Kidney (tissue), 14 donors: ENCODE data around the gene SPTBN5. TPM values are rescaled to one million over a fixed set of nuclear protein-coding genes. Genes with fewer than 3 reads are reported as not detected.

Source experiments
- DNase-seq, 5 donors: peaks; one replicate each; pipeline ENCODE4 v3.0.0-alpha.2; 2013 to 2020
- FAIRE-seq: peaks from 2 replicates; lab custom pipeline; 2012; peaks lifted over from hg19 to GRCh38; lab: Jason Lieb, UNC
- H3K27ac ChIP-seq, 2 donors: one replicate each; pipeline ENCODE4 v1.7.0; 2013; ENCODE audit warnings: low read depth in 2 of 2, low read length in 2 of 2, inconsistent platforms in 1 of 2
- H3K27me3 ChIP-seq: one replicate; pipeline ENCODE4 v1.7.1; 2013; ENCODE audit warnings: low read length, inconsistent platforms; ENCODE audit not compliant: control insufficient read depth, insufficient read depth
- H3K36me3 ChIP-seq, 3 donors: one replicate each; pipeline versions ENCODE4 v1.7.0 to v1.7.1; 2013; ENCODE audit warnings: low read length in 3 of 3, control low read depth in 1 of 3, inconsistent platforms in 1 of 3; ENCODE audit not compliant: insufficient read depth in 3 of 3, control insufficient read depth in 2 of 3
- H3K4me1 ChIP-seq, 3 donors: one replicate each; pipeline versions ENCODE4 v1.7.0 to v1.7.1; 2013; ENCODE audit warnings: low read length in 3 of 3, inconsistent platforms in 1 of 3, low read depth in 1 of 3; ENCODE audit not compliant: control insufficient read depth in 2 of 3, insufficient read depth in 2 of 3
- H3K4me3 ChIP-seq, 3 donors: one replicate each; pipeline versions ENCODE4 v1.7.0 to v1.8.1; 2013; ENCODE audit warnings: low read length in 3 of 3, control low read depth in 1 of 3, inconsistent platforms in 1 of 3
- H3K9ac ChIP-seq, 3 donors: one replicate each; pipeline versions ENCODE4 v1.7.0 to v1.7.1; 2013; ENCODE audit warnings: low read length in 3 of 3, control low read depth in 1 of 3, inconsistent platforms in 1 of 3
- H3K9me3 ChIP-seq, 3 donors: one replicate each; pipeline versions ENCODE4 v1.7.0 to v1.7.1; 2013; ENCODE audit warnings: low read length in 3 of 3, control low read depth in 1 of 3, inconsistent platforms in 1 of 3; ENCODE audit not compliant: control insufficient read depth in 2 of 3, insufficient read depth in 1 of 3
- intact Hi-C: fragments of 100-400 bp; cut with DNase I; formaldehyde crosslinking; loops from one replicate; pipeline ENCODE4 v1.11.1; 2022
- polyA plus RNA-seq: library from polyadenylated mRNA; stranded (reverse); fragments of 350-450 nt; fragmentation: Illumina TruSeq; extraction: RNeasy Lipid Tissue Mini Kit (QIAGEN cat#74804); gene quantifications from one replicate; pipeline ENCODE4 v1.2.3, GENCODE V29; 2014; ENCODE audit warnings: low read depth, low replicate concordance; ENCODE audit not compliant: insufficient read depth
- total RNA-seq: library from RNA; stranded (reverse); fragmentation: NEBNext Ultra II Directional; extraction: Animal tissue kit (Norgen Biotek cat#: 25700); gene quantifications from one replicate; pipeline ENCODE4 v1.2.1, GENCODE V29; 2021
- TF ChIP-seq, protein P1 (sequence below): IDR thresholded peaks from 3 replicates; pipeline ENCODE4 v1.5.1; 2012; ENCODE audit warnings: mild to moderate bottlenecking, moderate library complexity, borderline replicate concordance; ENCODE audit not compliant: insufficient read depth; ENCODE audit errors: extremely low read depth
- donor health status: control.
- donor health status: control.
- donor health status: control.
- donor health status: control.
- donor health status: control.
- donor health status: DM: yes; HTN: yes; CAD: no.
- donor health status: Normal renal cell carcinoma (clear cell type).

SPTBN5 gene
- total and polyA plus RNA-seq, 2 donors from 2014 or later = 1.2 to 2.6 TPM

DNA sequence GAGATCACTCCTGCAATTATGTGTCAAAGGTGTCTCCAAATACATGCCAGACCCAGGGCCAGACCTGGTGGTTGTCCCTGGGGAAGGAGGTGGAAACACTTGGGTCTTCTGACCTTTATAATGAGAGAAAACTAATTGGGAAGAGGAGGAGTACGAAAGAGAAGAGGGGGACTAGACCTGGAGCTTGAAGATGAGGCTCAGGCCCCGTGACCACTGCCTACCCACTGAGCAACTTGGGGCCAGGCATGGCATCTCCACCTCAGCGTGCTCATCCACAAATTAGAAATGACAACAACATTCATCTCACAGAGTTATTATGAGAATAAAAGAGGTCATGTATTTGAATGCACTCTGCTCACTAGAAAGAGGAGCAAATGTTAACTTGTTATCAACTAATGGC lies 19.4 kb upstream of the SPTBN5 start:
- no peak overlapping the region for H3K9ac ChIP-seq
- H3K4me1 ChIP-seq = peaks cover 0 to 7% (median 4%) of the 10 kb centered on the region in 3 donors
- FAIRE-seq (no peak), DNase-seq (no peak)
- intact Hi-C loops = no loop called here
- H3K27ac ChIP-seq = no peak overlapping the region
- no peaks in the 10 kb centered on the region for H3K9me3 ChIP-seq
- H3K4me3 ChIP-seq = no peak overlapping the region
- no peaks in the 10 kb centered on the region for H3K27me3 ChIP-seq
- TF ChIP-seq, protein P1, sequence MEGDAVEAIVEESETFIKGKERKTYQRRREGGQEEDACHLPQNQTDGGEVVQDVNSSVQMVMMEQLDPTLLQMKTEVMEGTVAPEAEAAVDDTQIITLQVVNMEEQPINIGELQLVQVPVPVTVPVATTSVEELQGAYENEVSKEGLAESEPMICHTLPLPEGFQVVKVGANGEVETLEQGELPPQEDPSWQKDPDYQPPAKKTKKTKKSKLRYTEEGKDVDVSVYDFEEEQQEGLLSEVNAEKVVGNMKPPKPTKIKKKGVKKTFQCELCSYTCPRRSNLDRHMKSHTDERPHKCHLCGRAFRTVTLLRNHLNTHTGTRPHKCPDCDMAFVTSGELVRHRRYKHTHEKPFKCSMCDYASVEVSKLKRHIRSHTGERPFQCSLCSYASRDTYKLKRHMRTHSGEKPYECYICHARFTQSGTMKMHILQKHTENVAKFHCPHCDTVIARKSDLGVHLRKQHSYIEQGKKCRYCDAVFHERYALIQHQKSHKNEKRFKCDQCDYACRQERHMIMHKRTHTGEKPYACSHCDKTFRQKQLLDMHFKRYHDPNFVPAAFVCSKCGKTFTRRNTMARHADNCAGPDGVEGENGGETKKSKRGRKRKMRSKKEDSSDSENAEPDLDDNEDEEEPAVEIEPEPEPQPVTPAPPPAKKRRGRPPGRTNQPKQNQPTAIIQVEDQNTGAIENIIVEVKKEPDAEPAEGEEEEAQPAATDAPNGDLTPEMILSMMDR = no peak
- peaks cover 0 to 18% (median 8%) of the 10 kb centered on the region in 3 donors for H3K36me3 ChIP-seq

DNA sequence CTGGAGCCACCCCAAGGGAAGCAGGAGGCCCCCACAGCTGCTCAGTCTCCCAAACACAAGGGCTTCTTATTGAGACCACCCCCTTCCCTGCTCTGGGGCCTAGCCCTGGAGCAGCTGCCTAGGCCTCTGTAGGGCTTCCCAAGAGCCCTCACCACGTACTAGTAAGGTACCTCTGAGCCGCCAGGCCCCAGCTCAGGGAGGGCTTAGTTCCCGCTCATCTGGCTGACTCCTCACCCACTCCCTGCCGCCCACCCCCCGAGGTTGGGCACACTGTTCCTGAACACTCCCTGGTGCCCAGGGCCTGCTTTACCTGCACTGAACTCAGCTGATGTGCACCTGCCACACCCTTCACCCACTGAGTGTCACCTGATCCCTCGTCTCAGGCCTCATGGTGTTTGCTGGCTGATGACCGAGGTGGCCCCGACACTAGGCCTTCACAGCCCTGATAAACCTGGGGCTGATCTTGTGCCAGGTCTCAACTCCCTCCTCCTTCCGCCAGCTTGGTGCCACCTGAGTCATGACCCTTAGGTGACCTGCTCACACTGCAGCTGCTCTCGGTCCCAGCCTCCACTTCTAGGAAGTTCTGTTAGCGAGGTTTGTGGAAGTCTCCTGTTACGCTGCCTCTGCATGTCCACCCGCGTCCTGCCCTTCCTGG lies 18.0 kb upstream of the SPTBN5 start:
- Histone ChIP-seq H3K27ac (no peak overlapping the region), H3K4me1 (peaks cover 0 to 4% (median 0%) of the 10 kb centered on the region in 3 donors), H3K9ac (no peak overlapping the region), H3K4me3 (no peak overlapping the region), H3K9me3 (no peaks in the 10 kb centered on the region), H3K36me3 (peaks cover 0 to 17% (median 8%) of the 10 kb centered on the region in 3 donors), H3K27me3 (no peaks in the 10 kb centered on the region)
- FAIRE-seq = no peak
- no peak for DNase-seq
- intact Hi-C loops = no loop called here
- TF ChIP-seq, protein P1 = no peak

DNA sequence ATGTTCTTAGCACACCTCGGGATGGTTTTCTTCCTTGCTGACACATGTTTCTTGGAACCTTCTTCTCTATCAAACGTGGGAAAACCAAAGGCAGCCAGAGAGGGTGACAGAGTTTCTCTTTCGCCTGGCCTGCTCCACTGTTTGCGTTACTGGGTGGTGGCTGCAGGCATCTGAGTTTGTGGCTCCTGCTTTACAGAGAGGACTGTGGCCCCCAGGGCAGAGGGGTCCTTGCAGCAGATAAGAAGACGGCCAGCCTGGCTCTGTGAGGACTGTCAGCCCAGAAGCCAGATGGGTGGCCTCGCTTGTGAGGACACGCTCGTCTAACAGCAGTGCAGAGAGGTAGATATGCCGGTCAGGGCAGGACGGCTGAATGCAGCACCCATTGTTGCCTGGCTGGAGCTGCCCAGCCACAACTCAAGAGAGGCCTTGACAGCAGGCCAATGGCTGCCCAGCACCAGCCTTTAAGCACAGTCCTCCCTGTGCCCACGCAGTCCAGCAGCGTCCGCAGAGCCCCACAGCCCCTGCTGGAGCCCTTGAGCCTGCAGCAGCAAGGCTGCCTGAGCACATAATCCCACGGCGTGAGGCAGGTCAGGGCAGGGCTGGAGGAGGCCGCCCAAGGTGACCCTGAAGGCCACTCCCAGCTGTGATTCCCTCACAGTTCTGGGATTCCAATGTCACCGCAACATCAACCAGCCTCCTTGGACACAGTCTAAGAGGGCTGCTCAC lies 15.0 kb upstream of the SPTBN5 start:
- H3K9ac ChIP-seq = no peak overlapping the region
- no peak for DNase-seq
- H3K36me3 ChIP-seq = peaks cover 0 to 17% (median 10%) of the 10 kb centered on the region in 3 donors
- FAIRE-seq = no peak
- intact Hi-C loops = no loop called here
- H3K27ac ChIP-seq = no peak overlapping the region
- H3K27me3 ChIP-seq = no peaks in the 10 kb centered on the region
- H3K9me3 ChIP-seq = no peaks in the 10 kb centered on the region
- peaks cover 0 to 4% (median 3%) of the 10 kb centered on the region in 3 donors for H3K4me1 ChIP-seq
- TF ChIP-seq, protein P1 = no peak
- no peak overlapping the region for H3K4me3 ChIP-seq
